Stimulated activated CD8-positive, alpha-beta memory T cell treated with anti-CD3 and anti-CD28 coated beads, Interleukin-7, amount 100 ng/mL, for 24 hours (primary cell): ENCODE measurements around the gene SERTAD1.
"Not testable (repeated sequence)": the region's sequence is repeated elsewhere in the genome, so short reads cannot be mapped to it uniquely, and the experiment has no call there.

Source experiments
- DNase-seq: peaks from one replicate; pipeline ENCODE4 v3.0.0-alpha.2; 2020; ENCODE audit warnings: low read depth

SERTAD1 gene

DNA sequence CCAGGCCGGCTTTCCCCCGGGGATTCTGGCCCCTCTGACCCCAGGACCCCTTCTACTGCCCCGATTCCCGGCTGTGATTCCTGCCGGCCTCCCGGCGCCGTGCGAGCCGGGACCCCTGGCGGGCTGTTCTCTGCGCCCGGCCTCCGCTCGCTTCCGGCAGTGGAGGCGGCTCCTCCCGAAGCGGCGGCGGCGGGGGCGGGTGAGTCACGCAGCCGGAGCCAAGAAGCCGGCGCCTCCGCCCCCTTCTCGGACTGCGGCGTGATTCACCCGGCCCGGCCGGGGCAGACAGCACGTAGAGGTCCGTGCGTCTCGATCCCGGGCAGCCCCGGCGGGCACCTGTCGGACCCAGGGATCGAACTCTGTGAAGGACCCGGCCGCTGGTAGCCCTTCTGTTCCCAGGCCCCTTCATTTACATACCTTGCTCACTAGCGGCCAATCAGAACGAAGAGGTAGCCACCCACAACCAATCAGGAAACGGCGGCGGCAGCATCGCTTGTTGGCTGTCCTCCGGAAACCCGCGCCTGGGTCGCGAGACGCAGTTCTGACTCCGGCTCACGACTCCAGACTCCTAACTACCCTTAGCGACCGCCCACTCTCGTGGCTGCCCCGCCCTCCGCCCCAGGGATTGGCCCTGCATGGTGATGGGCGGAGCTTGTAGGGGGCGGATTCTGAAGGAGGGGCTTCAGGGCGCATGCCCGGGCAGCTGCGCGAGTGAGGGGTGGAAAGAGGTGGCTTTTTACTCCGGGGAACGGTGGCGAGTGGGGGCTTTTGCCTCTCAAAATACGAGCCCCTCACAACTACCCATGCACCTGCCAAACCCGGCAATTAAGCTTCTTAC is at the start of gene SERTAD1:
SERTAD1 (minus strand) TSS at position 543 of the 838 bp plus-strand sequence. CDS start 2,446 bp downstream, outside the sequence.
- DNase-seq, result peak; percentile 100

DNA sequence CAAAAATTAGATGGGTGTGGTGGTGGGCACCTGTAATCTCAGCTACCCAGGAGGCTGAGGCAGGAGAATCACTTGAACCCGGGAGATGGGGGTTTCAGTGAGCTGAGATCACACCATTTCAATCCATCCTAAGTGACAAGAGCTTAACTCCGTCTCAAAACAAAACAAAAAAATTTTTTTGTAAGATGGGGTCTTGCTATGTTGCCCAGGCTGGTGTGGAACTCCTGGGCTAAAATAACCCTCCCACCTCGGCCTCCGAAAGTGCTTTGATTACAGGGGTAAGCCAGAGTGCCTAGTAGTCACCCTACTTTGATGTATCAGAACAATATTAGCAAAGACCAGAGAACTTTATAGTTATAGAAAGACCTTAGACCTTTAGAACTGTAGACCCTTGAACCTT is 48.9 kb upstream of the SERTAD1 start:
- DNase-seq, result no peak

DNA sequence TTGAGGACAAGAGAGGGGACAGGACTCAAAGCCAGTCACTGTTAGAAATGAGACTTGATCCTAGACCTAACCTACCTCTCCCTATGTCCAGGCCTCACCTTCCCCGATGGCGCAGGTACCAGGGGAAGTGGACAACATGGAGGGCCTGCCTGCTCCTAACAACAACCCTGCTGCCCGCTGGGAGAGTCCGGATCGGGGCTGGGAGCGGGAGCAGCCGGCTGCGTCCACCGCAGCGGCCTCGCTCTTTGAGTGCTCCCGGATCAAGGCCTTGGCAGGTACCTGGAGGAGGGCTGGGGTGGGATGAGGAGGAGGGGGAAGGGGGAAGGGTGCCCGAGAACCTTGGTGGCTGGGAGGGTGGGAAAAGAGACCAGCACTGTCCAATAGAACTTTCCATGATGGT is 46.7 kb upstream of the SERTAD1 start:
- no peak for DNase-seq

GRCh38 chr19:40471111-40471510 is 45.3 kb upstream of the SERTAD1 start:
- no peak for DNase-seq

DNA sequence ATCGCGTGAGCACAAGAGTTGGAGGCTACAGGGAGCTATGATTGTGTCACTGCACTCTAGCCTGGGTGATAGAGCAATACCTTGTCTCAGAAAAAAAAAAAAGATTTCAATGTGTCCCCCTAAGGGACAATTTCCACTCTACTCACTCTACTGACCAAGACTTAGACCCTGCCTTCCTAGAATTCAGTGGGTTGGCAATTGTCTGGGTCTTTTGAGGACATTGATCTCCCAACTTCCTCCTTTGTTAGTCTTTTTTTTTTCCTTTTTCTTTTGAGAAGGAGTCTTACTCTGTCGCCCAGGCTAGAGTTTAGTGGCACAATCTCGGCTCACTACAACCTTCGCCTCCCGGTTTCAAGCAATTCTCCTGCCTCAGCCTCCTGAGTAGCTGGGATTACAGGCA is 43.2 kb upstream of the SERTAD1 start:
- no peak for DNase-seq

DNA sequence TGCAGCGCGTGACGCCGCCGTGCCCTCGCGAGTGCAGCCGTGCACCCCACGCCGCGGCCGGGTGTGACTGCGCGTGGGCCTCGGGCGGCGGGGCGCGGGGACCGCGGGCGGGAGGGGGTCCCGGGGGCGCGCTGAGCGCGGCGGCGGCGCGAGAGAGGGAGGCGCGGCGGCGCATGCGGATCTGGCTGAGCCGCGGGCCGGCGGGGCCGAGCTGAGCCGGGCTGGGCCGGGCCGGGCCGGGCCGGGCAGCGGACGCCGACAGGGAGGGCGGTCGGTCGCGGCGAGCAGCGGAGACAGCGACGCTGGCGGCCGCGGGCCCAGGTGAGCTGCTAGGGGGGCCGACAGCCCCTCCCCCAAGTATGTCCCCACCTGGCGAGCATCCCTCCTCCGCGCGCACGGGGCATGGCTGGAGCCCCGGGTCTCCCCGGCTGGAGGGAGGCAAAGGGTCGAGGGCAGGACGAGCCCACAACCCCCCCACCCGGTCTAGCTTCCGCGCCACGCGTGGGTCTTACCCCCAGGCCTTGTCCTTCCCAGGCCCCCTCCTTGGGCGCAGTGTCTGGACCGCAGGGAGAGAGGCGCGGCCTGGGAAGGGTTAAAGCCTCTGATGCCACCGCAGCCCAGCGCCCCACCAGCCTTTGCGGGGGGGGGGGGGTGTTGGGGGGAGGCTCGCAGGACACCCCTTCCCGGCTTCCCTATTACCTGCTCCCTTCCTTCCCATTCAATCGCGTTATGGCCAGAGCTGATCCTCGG is 41.4 kb upstream of the SERTAD1 start, which contains the start of gene SPTBN4:
SPTBN4 (plus strand) TSS at position 17 of the 750 bp plus-strand sequence. CDS start 5,621 bp downstream, outside the sequence.
- DNase-seq, result no peak

DNA sequence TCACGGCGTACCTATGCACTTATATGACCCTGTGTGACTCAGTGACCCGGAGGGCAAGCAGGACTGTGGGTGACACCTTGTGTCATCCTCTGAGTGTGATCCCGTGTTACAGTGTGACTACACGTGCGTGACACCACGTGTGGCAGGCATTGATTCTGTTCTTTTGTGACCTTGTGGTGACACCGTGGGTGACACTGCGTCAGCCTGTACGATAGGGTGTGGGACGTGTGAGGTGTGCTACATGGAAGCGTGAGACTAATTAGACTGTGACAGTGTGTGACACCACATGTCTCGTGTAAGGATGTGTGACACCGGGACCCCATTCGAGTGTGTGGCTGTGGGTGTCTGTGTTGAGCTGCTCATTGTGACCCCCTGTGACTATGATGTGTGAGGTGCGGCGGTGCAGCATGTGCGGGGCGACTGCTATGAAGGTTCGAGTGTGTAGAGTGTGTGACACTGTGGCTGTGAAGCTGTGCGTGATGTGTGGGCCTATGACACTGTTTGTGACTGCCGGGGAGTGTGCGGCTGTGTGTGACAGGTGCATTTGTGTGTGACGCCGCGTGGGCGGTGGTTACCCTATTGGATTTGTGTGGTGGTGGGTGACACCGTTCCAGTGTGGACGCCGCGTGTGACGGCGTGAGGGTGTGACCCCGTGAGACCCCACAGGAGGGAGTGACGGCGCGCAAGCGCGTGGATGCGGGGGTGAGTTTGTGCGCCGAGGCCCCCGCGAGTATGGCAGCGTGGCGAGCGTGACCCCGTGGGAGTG is 40.6 kb upstream of the SERTAD1 start:
- DNase-seq, result peak; percentile 47

DNA sequence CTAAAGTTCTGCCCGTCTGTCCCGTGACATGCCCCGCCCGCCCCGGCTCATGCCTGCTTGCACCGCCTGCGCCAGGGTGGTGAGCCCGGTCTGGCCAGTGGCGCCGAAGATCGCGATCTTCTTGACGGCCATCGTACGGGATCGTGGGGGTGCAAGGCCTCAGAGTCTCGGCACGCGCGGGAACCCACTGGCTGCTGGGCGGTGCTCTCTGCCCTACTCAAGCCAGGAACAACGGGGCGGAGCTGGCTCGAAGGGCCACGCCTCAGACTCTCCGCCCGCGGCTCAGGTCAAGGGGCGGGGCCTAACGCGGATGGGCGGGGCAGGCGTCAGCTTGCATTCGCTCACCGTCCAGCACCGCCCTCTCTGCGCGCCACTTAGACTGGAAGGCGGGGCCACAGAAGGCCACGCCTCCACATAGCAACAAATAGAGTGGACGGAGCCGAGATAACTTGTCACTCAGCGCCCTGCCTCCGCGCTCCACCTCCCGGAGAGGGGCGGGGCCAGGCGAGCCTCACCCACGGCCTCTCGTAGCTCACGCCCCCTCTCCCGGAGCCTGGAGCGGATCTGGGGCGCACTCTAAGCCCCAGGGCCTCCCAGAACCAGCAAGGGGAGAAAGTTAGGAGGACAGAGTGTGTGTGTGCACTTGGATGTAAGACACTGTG is 39.9 kb upstream of the SERTAD1 start, which contains the start of gene BLVRB:
BLVRB (minus strand) TSS at position 189 of the 662 bp plus-strand sequence; CDS start at position 132, 57 bp downstream.
- peak; percentile 99 for DNase-seq

DNA sequence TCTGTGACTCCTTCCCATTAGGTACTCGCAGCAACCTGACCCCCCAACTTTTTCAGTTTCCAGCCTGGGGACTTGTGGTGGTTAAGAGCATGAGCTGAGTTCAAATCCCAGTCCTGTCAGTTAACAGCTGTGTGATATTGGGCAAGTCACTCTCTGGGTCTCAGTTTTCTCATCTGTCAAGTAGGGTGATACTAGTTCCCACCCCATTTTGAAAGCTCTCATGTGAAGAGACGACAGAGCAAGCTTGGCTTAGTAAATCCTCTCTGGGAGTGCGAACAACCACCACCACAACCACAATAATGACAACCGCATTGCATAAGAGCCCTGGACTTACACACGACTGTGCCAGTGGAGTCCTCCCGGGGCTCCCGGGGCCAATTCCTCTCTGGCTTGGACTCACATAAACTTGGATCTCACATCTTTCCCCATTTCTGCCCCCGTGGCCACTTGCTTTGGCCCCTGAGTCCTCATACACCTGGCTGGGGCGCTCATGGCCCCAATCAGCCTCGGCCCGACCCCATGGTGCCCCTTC is 39.3 kb upstream of the SERTAD1 start:
- no peak for DNase-seq

DNA sequence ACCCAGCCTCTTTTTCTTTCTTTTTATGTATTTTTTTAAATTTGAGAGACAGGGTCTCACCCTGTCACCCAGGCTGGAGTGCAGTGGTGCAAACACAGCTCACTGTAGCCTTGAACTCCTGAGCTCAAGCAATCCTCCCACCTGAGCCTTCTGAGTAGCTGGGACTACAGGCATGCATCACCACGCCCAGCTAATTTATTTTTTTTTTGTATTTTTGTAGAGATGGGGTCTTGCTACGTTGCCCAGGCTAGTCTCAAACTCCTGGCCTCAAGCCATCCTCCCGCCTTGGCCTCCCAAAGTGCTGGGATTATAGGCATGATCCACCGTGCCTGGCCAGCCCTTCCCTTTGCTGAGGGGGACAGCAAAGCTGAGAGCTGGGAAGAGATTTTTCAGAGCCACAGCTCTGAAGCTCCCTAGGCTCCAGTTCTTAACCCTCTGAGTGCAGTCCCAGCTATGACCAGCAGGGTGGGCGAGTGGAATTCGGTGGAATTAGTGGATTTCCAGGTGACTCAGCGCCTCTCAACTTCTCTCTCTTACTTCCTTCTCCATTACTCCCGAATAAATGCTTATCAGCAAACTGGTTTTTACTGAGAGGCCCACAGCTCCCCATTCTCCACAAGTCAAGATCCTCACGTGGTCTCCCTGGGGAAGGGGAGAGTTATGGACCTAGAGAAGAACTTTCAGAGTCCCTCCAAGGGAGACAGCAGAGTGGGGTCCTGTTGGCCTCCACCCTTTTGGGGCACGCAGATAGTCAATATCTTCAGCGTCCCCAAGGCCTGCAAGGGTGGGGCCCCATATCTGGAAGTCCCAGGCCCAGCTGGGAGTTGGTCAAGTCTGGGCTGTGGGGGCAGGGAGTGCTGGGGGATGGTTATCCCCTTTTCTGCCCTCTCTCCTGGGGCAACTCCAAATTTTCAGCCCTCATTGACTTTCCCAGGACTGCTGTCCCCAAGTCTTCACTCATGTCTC is 38.5 kb upstream of the SERTAD1 start:
- DNase-seq, result peak; percentile 64

DNA sequence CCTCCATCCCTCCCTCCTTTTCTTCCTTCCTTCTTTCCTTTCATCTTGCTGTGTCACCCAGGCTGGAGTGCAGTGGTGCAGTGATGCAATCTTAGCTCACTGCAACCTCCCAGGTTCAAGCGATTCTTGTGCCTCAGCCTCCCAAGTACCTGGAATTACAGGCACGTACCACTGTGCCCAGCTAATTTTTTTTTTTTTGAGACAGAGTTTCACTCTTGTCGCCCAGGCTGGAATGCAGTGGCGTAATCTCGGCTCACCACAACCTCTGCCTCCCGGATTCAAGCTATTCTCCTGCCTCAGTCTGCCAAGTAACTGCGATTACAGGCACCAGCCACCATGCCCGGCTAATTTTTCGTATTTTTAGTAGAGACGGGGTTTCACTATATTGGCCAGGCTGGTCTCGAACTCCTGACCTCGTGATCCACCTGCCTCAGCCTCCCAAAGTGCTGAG is 37.8 kb upstream of the SERTAD1 start:
- not testable (repeated sequence) for DNase-seq

DNA sequence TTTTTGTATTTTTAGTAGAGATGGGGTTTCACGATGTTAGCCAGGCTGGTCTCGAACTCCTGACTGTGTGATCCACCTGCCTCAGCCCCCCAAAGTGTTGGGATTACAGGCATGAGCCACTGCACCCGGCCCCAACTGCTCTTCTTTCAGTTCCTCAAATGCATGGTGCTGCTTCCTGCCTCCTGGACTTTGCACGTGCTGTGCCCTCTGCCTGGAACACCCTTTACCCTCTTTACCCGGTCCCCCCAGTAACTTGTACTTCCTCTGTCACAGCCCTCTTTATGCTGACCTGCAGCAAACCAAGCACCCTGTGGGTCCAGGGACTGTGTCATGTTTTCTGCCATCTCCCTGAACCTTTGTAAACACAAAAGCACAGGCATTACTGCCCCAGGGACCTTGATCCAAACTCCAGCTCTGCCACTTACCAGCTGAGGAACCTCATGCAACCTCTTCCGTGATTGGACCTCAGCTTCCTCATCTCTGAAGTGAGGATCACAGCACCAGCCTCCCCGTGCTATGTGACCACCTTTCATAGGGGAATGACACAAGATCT is 36.0 kb upstream of the SERTAD1 start:
- DNase-seq, result no peak

- DNase-seq, result no peak
Measured at GRCh38 chr19:40460185-40460584, 34.4 kb upstream of the SERTAD1 start.

DNA sequence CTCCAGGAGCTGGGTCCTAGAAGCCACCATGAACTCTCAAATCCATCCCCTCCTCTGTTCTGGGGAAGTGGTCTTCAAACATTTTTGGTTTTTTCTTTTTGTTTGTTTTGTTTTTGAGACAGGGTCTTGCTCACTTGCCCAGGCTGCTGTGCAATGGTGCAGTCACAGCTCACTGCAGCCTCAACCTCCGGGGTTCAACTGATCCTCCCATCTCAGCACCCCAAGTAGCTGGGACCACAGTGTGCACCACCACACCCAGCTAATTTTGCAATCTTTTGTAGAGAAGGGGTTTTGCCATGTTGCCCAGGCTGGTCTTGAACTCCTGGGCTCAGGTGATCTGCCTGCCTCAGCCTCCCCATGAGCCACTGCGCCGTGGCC is 32.8 kb upstream of the SERTAD1 start:
- no peak for DNase-seq

GRCh38 chr19:40457953-40458596 is 32.3 kb upstream of the SERTAD1 start:
- DNase-seq, result no peak

DNA sequence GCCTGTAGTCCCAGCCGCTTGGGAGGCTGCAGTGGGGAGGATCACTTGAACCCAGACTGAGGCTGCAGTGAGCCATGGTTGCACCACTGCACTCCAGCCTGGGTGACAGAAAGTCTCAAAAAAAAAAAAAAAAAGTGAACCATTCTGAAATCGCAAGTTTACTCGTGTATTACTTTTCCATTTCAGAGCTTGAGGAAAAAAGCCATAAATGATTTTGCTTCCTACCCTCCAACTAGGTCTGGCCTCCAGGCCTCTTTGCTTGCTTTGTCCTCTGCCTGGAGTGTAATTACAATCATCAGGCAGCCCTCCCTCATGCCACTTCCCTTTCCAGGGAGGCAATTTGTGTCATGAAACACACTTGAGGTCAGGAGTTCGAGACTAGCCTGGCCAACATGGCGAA is 31.3 kb upstream of the SERTAD1 start:
- no peak for DNase-seq

- DNase-seq, result not testable (repeated sequence)
Measured at GRCh38 chr19:40453943-40454342, 28.2 kb upstream of the SERTAD1 start.

DNA sequence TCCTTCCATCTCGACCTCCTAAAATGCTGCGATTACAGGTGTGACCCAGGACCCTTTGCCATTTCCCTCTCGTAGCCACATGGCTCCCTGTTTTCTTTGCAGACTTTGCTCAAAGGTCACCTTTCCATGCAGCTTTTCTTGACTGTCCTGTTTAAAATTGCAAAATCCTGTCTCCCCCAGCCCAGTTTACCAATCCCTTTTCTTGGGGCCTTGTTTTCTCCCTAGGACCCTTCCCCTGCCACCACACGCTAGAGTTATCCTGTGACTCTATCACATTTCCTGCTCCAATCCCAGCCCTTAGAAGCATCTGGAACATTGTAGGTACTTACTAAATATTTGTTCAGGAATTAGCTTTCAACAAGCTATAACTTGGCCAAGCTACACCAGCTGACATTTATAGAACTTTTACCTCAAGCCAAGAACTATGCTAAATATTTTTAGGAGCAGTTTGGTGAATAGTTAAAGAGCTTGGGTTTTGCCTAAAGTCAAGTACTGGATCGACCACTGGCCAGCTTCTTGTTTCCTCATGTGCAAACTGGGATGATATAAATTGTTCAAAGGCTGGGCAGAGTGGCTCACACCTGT is 27.5 kb upstream of the SERTAD1 start:
- DNase-seq, result no peak

GRCh38 chr19:40452016-40452415 is 26.2 kb upstream of the SERTAD1 start:
- no peak for DNase-seq
